Activated T-cell treated with anti-CD3 and anti-CD28 coated beads for 1 hour (primary cell): Measurements from ENCODE around the gene ATRIP.
"Not testable (repeated sequence)": the region's sequence is repeated elsewhere in the genome, so short reads cannot be mapped to it uniquely, and the experiment has no call there.

ENCODE experiments used
- DNase-seq: peaks from one replicate; pipeline ENCODE4 v3.0.0-alpha.2; 2020; ENCODE audit warnings: low read depth

ATRIP gene

DNA sequence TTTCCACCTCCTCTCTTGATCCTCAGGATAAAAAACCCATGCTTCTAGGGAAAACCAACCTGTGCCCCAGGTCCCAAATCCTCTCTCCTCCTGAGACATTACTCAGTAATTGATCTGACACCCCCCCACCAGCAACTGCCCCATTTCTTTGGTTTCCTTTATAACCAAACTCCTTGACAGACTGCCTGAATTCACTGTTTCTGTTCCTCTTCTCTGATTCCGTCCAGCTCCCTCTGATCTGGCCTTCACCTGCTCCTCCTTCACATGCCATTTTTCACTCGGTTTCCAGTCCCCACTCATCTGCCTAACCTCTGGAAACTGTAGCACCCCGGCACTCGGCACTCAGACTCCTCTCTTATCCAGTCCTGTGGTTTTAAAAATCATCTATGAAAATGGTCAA is 8.7 kb upstream of the ATRIP start:
- DNase-seq = no peak

DNA sequence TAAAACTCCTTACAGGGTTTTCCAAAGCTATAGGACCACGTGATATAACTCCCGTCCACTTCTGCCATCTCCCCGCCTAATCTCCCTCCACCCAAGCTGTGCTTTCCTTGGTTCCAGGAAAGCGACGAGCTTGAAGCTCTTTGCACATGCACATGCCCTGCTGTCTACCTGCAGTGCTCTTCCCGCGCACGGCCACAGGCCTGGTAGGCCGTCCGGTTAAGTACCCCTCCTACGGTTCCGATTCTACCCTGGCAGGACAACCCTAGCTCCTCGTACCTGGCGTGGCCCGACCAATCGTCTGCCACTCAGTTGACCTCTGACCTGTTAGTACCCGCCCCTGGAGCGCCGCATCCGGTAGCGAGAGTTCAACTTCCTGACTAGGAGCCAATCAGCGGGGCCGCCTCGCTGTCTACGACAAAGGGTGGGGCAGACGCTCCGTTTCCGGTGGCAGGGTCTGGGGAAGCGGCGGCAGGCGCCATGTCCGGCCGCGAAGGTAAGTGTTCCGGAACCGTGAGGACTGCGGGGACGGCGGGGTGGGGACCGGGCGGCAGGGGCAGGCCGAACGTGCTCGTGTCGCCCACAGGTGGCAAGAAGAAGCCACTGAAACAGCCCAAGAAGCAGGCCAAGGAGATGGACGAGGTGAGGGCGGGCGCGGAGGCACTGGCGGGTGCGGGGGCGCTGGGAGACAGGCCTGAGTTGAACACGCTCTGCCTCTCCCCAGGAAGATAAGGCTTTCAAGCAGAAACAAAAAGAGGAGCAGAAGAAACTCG is 6.5 kb upstream of the ATRIP start, which contains the start of the genes CCDC51 and TMA7:
CCDC51 (minus strand) TSS at position 300 of the 770 bp plus-strand sequence. CDS start 4,991 bp downstream, outside the sequence.
TMA7 (plus strand) TSS at position 438 of the 770 bp plus-strand sequence; CDS start at position 478, 40 bp downstream.
- peak; percentile 95 for DNase-seq

DNA sequence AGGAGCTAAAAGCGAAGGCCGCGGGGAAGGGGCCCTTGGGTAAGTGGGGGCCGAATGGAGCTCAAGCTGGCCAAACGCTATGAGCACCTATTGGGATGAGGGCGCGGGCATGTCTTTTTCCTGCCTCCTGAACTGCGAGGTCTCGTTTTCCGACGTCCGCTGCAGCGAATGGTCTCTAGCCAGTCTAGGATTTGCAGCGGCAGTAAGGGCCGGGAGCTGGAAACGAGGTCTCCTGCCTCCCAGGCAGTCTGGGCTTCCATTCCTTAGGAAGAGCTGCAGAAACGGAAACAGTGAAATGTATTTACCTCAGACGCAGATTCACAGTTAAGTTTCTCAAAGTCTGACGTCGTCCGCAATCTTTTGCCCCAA is 6.0 kb upstream of the ATRIP start:
- no peak for DNase-seq

DNA sequence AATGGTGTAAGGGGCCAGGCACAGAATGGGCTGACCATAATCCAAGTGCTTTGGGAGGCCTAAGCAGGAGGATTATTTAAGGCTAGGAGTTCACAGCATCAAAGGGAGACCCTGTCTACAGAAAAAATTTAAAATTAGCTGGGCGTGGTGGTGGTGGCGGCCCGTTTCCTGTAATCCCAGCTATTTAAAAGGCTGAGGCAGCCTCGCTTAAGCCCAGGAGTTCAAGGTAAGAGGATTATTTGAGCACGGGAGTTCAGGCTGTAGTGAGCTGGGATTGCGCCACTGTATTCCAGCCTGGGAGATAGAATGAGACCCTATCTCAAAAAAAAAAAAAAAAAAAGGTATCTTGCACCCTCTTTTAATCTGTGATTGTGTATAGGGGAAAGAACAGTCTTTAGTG is 4.6 kb upstream of the ATRIP start:
- DNase-seq = no peak

DNA sequence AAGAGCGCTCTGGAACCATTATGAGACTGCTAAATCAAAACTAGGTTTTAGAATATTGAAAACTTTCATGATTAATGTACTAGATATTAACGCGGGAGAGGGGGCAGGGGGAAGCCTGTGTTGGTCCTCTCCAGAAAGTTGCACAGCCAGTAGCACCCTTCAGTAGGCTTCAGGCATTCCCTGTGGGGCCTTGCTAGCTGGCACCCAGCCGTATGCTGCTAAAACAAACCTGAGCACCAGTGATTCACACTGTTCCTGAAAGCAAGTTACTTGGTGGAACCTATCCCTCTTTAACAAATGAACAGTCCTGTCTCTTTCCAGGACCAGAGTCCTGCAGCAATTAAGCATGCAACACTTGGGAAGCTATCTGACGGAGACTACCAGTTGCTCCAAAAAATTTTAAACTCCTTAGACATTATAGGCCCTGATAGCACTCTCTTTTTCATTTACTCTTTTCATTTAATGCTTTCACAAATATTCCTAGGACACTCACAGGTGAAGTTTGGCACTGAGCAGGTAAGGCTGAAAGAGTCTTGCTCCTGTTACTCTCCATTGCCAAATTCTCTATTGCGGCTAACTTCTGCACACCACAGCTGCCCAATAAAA is 1.2 kb upstream of the ATRIP start:
- no peak for DNase-seq

DNA sequence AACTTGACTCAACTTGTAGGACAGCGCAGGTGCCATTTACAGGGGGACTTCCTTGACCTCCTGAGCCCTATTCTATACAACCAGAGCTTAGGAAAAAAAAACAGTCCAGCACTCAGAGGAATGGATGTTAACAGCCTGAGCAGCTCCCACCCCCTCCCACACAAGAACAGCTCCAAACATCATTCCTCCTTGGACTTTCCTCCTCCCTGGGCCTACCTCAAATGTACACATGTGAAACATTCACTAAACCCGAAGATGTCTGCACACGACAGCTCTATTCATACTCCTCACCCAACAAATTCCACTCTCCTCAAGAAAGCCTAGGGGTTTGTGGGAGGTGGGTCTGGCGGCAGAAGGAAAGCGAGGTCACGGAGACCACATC is 503 bp upstream of the ATRIP start:
- DNase-seq = no peak

DNA sequence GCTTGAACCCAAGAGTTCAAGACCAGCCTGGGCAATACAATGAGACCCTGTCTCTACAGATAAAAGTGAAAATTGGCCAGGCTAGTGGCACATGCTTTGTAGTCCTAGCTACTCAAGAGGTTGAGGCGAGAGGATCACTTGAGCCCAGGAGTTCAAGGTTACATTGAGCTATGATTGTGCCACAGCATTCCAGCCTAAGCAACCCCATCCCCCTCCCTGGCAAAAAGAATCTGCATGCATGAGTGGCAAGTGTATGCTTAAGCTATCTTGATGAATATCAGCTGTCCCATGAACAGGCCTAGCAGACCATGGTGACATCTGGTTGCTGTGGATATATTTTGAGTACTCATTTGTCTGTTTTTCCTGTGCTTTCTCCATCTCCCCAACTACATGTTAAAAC is 4.7 kb downstream of the ATRIP start:
- no peak for DNase-seq

DNA sequence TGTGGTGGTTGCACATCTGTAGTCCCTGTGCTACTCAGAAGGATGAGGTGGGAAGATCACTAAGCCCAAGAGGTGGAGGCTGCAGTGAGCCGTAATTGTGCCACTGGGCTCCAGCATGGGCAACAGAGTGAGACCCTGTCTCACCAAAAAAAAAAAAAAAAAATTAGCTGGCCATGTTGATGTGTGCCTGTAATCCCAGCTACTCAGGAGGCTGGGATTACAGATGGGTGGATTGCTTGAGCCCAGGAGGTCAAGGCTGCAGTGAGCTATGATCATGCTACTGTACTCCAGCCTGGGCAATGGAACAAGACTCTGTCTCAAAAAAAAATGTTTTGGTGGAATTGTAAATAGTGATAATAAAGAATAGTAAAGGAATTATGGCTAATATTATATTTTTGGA is 9.9 kb downstream of the ATRIP start:
- DNase-seq = no peak

DNA sequence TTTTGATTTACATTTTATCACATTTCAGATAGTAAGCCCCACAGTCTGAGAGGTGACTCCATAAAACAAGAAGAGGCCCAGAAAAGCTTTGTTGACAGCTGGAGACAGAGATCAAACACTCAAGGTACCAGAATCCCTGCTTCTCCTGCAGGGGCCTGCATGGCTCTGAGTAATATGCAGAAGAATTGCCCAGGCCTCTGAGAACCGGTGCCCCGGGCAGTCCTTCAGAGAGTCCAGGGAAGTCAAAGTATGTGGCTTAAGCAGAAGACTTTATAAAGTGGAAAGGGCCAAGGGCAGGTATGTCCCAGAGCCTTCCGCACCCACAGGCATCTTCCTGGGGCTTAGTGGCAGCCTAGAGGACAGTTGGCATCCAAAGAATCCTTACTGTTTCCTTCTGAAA is 12.8 kb downstream of the ATRIP start:
- no peak for DNase-seq

DNA sequence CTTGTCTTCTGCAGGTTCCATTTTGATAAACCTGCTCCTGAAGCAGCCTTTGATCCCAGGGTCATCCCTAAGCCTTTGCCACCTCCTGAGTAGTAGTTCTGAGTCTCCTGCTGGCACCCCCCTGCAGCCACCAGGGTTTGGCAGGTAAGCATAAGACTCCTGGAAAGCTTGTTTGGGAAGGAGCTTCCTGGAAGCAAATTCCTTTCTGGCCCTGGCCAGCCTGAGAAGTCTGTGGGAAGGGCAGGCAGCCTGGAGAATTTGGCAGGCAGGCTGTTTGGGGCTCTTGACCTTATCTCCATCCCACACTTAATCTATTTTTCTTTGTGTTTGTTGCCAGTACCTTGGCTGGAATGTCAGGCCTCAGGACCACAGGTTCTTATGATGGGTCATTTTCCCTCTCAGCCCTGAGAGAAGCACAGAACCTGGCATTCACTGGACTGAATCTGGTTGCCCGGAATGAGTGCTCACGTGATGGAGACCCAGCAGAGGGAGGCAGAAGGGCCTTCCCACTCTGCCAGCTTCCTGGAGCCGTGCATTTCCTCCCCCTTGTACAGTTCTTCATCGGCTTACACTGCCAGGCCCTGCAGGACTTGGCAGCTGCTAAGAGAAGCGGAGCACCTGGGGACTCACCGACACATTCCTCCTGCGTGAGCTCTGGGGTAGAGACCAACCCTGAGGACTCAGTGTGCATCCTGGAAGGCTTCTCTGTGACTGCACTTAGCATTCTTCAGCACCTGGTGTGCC is 13.4 kb downstream of the ATRIP start:
- DNase-seq = no peak

DNA sequence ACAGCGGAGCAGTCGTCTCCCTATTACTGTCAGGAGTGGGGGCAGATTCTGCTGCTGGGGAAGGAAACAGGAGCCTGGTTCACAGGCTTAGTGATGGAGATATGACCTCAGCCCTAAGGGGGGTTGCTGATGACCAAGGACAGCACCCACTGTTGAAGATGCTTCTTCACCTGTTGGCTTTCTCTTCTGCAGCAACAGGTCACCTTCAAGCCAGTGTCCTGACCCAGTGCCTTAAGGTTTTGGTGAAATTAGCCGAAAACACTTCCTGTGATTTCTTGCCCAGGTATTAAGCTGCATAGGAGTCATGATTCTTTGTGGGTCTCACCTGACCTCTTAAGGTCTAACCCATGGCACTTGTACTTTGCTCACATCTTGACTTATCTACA is 14.0 kb downstream of the ATRIP start:
- no peak for DNase-seq

DNA sequence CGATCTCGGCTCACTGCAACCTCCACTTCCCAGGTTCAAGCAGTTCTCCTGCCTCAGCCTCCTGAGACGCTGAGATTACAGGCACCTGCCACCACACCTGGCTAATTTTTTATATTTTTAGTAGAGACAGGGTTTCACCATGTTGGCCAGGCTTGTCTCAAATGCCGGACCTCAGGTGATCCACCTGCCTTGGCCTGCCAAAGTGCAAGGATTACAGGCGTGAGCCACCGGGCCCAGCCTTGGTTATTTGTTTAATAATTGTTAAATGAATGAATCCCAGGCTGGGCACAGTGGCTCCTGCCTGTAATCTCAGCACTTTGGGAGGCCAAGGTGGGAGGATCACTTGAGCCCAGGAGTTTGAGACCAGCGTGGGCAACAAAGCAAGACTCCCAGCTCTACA is 15.2 kb downstream of the ATRIP start:
- not testable (repeated sequence) for DNase-seq

DNA sequence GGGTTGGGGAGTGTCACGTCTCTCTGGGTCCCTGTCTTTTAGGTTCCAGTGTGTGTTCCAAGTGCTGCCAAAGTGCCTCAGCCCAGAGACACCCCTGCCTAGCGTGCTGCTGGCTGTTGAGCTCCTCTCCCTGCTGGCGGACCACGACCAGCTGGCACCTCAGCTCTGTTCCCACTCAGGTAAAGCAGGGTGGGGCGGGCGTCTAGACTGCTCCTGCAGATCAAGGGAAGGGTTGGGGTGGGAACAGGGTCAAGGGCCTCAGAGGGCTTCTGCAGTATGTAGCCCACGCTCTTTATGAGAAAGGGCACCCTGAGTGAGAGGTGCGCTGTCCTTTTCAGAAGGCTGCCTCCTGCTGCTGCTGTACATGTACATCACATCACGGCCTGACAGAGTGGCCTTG is 17.2 kb downstream of the ATRIP start:
- no peak for DNase-seq

DNA sequence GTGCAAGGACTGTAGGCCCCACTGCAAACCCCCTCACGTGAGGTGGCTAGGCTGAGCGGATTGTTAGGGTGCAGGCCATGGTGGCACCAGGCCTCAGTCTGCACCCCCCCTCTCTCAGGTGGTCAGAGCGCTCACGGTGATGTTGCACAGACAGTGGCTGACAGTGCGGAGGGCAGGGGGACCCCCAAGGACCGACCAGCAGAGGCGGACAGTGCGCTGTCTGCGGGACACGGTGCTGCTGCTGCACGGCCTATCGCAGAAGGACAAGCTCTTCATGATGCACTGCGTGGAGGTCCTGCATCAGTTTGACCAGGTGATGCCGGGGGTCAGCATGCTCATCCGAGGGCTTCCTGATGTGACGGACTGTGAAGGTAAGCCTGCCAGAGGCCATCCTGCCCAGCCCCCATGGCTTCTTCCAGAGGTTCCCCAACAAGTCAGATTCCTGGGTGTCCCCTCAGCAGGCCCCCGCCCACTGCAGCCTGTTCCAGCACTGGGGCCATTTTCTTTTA is 18.2 kb downstream of the ATRIP start:
- DNase-seq = no peak

DNA sequence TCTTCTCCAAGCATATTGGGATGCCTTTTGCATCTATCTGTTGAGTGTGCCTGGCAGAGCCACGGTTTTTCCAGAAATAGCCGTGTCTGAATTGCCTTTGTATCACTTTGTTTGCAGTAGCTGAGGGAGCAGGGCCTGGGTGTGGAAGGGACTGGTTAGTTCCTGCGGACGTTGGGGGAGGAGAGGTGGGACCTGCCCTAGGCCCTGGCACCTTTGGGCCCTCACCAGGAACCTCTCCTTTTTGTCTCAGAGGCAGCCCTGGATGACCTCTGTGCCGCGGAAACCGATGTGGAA is 18.6 kb downstream of the ATRIP start:
- DNase-seq = no peak

DNA sequence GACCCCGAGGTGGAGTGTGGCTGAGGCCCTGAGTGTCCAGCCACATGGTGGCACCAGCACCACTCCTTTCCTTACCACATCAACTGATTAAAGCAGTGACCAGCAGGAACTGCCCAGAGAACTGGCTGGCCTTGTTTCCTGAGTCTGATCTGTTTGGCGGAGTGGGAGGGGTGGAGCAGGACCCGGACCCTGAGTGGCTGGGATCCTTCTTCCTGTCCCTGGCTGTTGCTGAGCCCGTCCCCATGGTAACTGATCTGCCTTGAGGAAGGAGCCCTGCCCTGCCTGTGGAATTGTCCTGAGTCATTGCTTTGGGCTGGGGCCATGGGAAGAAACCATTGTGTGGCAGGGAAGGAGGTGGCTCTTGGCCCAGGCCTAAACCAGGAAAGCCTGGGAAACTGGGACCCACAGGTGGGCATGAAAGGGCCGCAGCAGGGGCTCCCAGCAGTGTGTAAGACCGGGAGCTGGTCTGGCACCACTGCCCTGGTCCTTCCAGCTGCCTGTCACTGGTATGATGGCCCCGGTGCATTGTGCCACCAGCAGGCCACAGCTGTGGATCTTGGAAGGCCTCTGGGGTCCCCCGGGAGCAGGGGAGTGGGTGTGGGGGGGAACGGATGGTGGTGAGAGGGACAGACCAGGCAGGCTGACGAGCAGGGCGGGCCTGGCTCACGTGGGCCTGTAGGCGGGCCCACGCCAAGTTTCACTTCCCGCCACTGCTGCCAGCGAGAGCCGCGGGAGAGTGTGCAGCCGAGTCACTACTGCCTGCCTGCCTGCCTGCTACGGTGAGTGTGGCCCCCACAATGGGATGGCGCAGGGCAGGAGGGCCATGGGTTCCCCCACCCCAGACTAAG is 19.2 kb downstream of the ATRIP start:
- peak; percentile 68 for DNase-seq

DNA sequence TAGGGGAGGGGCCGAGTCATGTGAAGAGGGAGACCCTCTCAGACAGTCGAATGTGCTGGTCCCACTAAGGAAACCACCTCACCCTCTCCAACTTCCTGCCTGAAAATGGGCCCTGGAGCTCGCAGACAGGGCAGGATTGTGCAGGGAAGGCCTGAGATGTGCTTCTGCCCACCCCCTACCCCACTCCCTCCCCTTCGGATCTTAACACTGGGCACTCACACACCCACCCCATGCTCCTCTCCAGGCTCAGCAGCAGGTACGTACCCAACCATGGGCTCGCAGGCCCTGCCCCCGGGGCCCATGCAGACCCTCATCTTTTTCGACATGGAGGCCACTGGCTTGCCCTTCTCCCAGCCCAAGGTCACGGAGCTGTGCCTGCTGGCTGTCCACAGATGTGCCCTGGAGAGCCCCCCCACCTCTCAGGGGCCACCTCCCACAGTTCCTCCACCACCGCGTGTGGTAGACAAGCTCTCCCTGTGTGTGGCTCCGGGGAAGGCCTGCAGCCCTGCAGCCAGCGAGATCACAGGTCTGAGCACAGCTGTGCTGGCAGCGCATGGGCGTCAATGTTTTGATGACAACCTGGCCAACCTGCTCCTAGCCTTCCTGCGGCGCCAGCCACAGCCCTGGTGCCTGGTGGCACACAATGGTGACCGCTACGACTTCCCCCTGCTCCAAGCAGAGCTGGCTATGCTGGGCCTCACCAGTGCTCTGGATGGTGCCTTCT is 20.0 kb downstream of the ATRIP start:
- no peak for DNase-seq

DNA sequence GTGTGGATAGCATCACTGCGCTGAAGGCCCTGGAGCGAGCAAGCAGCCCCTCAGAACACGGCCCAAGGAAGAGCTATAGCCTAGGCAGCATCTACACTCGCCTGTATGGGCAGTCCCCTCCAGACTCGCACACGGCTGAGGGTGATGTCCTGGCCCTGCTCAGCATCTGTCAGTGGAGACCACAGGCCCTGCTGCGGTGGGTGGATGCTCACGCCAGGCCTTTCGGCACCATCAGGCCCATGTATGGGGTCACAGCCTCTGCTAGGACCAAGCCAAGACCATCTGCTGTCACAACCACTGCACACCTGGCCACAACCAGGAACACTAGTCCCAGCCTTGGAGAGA is 20.5 kb downstream of the ATRIP start:
- DNase-seq = no peak

DNA sequence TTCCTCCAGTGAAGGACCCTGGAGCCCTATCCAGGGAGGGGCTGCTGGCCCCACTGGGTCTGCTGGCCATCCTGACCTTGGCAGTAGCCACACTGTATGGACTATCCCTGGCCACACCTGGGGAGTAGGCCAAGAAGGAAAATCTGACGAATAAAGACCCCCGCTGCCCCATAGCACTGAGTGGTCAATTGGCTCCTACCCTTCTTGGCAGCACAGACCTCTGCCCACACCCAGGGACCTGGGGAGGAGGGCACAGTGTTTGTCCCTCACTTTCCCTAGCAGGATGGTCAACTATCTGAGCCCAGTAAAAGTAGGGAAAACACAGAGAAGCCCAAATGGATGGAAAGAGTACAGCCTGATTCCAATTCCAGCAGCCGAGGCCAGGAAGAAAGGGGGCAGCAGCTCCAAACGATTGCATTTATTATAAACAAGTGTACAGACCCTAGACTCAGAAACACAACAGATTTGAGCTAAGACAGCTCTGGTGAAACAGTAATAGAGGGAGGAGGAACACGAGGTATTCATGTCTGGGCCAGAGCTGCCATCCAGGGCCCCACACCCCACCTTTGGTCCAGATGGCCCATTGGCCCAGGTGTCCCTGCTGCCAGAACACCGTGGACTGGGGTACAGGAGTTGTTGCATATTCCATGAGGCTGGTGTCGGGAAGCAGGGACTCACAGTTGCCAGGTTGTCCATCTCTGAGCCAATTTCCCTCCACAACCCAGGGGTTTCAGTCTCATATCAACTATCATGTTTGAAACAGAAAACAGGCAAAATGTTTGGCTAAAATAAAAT is 21.1 kb downstream of the ATRIP start:
- DNase-seq = no peak

DNA sequence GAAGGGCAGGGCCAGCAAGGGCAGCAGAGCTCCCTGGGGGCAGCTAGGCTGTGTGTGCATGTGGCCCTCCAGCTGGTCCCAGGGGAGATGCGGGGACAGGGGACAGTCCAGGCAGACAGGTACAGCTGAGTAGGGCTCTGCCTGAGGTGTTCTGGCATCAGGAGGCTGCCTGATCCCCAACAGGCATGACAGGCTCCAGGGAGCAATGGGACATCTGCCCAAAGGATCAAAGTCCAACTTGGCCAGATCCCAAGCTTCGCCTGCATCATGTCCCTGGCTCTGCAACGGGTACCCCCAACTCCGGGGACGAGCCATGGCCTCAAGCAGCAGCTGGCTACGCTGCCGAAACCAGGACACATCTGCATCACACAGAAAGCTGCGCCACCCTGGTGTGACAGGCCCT is 21.8 kb downstream of the ATRIP start:
- no peak for DNase-seq
